GM19324 (cell line): Measurements from ENCODE around the gene SS18L1.

Experiments
- ATAC-seq: cut with Tn5 transposase; IDR thresholded peaks from one replicate; pipeline ENCODE4 v1.9.1; 2021; ENCODE audit warnings: mild to moderate bottlenecking, moderate library complexity; ENCODE audit not compliant: unreplicated experiment, low FRiP score

SS18L1 gene

GRCh38 chr20:62191781-62192559 is 48.4 kb downstream of the SS18L1 start:
- ATAC-seq: no peak

- ATAC-seq: no peak
These were observed 49.1 kb downstream of the SS18L1 start for GRCh38 chr20:62192635-62193034.

GRCh38 chr20:62193079-62194025 is 49.8 kb downstream of the SS18L1 start:
- ATAC-seq: no peak

GRCh38 chr20:62195075-62195405 is 51.5 kb downstream of the SS18L1 start:
- ATAC-seq: no peak

GRCh38 chr20:62195736-62196135 is 52.2 kb downstream of the SS18L1 start:
- no peak for ATAC-seq

- ATAC-seq: no peak
These were observed 52.7 kb downstream of the SS18L1 start for GRCh38 chr20:62196286-62196685.

- ATAC-seq: no peak
These were observed 53.7 kb downstream of the SS18L1 start for GRCh38 chr20:62197311-62197710.

- ATAC-seq: no peak
These were observed 54.2 kb downstream of the SS18L1 start for GRCh38 chr20:62197801-62198200.

- no peak for ATAC-seq
These were observed 54.9 kb downstream of the SS18L1 start for GRCh38 chr20:62198496-62198895.

- no peak for ATAC-seq
These were observed 55.4 kb downstream of the SS18L1 start for GRCh38 chr20:62198931-62199330.

- ATAC-seq: no peak
These were observed 57.1 kb downstream of the SS18L1 start for GRCh38 chr20:62200491-62201172.

GRCh38 chr20:62201173-62202082 is 57.9 kb downstream of the SS18L1 start:
- no peak for ATAC-seq

GRCh38 chr20:62202083-62202395 is 58.5 kb downstream of the SS18L1 start:
- no peak for ATAC-seq

- no peak for ATAC-seq
These were observed 59.3 kb downstream of the SS18L1 start for GRCh38 chr20:62202676-62203377.

- ATAC-seq: no peak
These were observed 59.9 kb downstream of the SS18L1 start for GRCh38 chr20:62203378-62204030.

- no peak for ATAC-seq
These were observed 62.2 kb downstream of the SS18L1 start for GRCh38 chr20:62205618-62206387.

GRCh38 chr20:62206388-62206775 is 62.8 kb downstream of the SS18L1 start:
- ATAC-seq: no peak

GRCh38 chr20:62208061-62208794 is 64.7 kb downstream of the SS18L1 start:
- ATAC-seq: no peak
